Adrenal gland (tissue), 5 donors: Measurements from ENCODE around the gene GLIPR1.
"Not testable (repeated sequence)": the region's sequence is repeated elsewhere in the genome, so short reads cannot be mapped to it uniquely, and the experiment has no call there.

Experiments used
- CTCF ChIP-seq, 6 experiments: fragments of 450-650 bp in 4 of 6; fragments of 200-600 bp in 2 of 6; sonication (generic) in 1 of 6; IDR thresholded peaks; 1 replicate in 5 of 6; 2 replicates in 1 of 6; pipeline versions ENCODE4 v1.5.1 to v1.8.0; 2016 to 2021; ENCODE audit warnings: antibody characterized with exemption in 6 of 6, mild to moderate bottlenecking in 2 of 6, moderate library complexity in 1 of 6
- POLR2A ChIP-seq, 2 donors: fragments of 450-650 bp; IDR thresholded peaks; one replicate each; pipeline ENCODE4 v1.6.1; 2017; ENCODE audit warnings: antibody characterized with exemption in 2 of 2, mild to moderate bottlenecking in 2 of 2, moderate library complexity in 1 of 2
- donor health status: DM: no; HTN: no; CAD: no.

GRCh38 chr12:75457866-75458265 is 22.7 kb upstream of the GLIPR1 start:
- TF ChIP-seq CTCF, POLR2A (IDR thresholded peaks at IDR 0.05): not testable (repeated sequence)
